MV-4-11 (cell line): Measurements from ENCODE around the gene PIP5K1B.
A peak's percentile ranks its signal among the peaks of the same experiment; 100 is the strongest.

Experiments
- DNase-seq: peaks from one replicate; lab custom pipeline; 2025; lab: John Stamatoyannopoulos, UW

The PIP5K1B gene

DNA sequence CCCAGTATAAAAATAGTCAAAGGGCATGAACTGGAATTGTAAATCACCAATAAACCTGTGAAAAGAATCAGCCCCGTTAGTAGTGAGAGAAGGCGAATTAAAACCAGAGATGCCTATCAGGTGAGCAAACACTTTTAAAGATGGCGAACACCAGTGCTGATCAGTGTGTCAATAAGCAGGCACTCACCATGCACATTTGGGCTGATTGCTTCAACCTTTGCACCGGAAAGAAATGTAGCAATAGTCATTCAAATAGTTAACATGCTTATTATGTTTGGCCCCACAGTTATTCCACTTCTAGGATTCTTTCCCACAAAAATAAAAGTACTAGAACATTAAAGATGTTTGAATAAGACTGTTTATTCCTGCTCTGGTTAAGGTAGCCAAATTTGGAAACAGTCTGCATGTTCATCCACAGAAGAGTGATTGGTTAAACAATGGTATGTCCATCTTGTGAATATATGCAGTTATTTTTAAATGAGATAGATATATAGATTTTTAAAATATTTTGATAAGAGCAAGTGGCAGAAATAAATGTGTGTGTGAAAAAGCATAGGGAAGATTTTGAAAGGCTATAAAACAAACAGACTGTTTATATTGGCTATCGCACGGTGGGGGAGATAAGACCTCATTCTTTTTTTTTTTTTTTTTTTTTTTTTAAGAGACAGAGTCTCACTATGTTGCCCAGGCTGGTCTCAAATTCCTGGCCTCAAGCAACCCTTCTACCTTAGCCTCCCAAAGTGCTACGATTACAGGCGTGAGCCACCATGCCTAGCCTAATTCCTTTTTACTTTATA is 112.2 kb downstream of the PIP5K1B start:
- no peak for DNase-seq

DNA sequence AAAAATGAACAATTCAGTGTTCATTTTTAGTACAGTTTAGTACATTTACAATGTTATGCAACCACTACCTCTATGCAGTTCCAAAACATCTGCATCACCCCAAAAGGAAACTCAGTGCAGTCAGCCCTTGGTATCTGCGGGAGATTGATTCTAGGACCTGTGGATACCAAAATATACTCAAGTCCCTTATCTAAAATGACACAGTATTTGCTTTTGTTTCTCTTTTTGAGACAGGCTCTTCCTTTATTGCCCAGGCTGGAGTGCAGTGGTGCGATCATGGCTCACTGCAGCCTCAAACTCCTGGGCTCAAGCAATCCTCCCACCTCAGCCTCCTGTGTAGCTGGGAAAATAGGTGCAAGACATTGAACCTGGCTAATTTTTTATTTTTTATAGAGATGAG is 114.0 kb downstream of the PIP5K1B start:
- DNase-seq: no peak

DNA sequence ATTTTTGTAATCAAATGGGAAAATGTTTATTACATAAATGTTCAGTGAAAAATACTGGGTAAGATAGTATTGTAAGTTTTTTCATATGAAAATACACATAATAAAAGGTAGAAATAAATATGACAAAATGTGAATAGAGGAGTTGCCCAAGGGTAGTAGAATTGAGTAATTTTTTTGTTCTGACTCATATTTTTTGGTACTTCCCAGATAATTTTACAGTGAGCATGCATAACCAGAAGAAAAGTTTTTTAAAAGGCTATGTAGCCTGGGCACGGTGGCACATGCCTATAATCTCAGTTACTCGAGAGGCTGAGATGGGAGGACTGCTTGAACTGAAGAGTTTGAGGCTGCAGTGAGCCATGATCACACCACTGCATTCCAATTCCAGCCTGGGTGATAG is 116.9 kb downstream of the PIP5K1B start:
- no peak for DNase-seq

DNA sequence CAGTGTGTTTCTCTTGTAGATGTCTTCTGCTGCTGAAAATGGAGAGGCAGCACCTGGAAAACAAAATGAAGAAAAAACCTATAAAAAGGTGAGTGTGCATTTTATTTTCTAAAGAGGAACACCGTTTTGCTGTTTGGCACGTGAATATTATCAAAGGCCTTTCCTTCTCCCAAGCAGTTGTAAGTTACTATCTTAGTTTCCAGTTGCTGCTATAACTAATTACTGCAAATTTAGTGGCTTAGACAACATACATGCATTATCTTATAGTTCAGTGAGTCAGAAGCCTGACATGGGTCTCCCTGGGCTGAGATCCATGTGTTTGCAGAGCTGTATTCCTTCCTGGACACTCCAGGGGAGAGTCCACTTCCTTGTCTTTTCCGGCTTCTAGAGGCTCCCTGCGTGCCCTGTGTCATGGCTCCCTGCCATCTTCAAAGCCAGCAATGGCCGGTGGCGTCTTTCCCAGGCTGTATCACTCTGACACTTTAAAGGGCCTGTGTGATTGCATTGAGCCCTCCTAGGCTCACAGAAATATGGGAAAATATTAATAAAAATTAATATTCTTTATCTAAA is 117.6 kb downstream of the PIP5K1B start:
- DNase-seq: no peak

DNA sequence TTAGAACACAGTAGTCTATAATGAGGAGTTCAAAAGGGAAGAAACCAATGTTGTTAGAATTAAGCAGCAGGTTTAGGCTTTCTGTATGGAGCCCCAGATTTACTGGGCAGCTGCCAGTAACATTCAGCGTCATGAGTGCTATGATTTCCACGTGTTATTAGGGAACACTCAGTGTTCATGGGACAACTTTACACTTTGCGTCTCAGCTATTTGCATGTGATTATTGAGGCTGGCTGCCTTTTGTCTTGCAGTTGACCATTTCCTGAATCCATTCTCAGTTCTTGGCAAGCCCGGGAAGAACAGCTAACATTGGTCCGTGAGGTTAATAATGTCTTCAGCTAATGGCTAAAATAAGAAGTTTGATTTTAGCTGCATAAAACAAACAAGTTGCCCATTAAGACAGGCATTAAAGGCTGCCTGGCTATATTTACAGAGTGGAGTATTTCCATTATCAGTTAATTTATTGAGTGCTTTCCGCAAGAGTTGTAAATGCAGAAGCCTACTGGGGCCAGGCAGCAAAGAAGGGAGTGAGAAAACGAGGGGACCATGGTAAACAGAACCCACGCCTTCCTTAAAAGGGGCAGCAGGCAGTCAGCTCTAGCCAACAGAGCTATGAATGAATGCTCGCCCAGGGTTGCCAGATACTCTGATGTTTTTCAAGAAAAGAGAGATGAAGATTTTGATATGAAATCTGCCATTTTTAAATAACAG is 120.9 kb downstream of the PIP5K1B start:
- no peak for DNase-seq

DNA sequence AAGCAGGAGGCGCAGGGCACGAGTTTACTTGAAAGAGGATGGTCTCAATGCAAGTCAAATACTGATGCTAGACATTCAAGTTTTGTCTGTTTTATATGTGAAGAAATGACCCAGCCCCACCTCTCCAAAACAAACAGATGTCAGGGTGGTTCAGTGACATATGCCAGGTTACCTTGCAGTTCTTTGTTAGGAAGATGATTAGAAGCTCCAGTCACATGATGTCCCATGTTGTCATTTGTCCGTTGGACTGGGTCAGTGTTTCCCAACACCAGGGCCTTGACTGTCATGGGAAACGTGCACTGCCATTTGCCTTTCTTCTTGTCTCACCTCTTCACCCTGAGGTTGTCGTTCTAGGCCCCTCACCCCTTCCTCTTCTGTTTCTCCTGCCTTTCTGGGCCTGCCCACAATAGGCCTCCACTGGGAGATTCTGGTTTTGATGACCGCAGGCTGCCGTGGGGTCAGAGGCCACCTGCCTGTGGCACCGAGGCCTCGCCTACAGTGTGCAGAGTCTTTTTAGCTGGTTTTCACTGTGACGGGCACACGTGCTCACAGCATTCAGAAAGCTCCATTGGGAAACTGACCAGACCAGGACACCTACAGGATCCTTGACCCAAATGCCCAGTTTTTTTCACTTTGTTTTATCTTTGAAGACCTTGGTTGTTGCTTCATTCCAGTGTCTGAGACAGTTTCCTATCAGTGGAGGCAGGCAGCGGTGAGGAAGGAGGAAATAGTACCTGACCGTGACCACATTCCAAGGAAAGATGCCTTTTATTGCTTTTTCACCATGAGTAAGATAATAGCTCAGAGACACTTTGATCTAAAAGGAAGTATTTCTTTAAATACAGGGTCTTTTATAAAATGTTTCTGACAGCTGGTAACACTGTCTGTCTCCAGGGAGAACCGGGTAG is 123.1 kb downstream of the PIP5K1B start:
- DNase-seq: no peak

DNA sequence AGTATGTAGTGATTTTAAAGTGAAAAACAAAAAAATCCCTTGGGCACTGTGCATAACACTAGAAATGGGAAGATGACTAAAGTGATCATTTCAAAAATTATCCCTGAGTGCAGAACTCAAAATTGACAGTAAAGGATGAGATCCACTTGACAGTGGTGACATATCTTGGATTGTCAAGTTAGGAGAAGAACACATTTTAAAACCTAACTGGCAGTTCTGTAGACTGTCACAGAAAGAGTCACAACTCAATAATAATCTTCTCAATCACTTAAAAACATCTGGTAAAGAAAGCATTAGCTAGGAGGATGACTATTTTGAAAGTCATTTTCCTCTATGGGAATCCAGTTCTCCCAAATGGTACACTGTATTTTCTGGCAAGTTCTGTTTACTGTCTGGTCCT is 127.1 kb downstream of the PIP5K1B start:
- DNase-seq: no peak

DNA sequence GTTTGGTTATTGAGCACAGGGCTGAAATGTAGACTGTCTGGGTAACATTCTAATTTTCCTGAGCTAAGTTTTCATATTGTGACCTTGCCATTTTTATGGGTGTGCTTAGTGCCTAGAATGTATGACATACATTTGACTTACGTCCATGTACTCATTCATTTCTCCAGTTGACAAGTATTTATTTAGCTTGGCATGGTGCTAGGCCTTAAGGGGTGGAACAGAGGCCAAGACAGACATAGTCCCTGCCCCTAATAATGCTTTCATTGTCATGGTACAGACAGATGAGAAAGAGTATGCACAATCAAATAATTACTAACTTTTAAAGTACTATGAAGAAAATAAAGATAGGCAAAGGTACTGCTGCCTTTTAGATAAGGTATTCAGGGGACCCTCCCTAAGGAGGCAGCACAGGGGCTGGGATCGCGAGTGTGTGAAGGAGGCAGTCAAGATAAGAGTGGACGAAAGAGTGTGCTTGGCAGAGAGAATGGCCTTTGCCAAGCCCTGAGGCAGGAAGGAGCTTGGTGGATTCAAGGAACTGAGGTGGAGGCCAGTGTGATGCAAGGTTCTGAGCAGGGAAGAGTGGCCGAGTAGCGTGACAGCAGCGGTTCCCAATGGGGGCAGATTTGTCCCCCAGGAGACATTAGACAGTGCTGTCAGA is 128.0 kb downstream of the PIP5K1B start:
- no peak for DNase-seq

DNA sequence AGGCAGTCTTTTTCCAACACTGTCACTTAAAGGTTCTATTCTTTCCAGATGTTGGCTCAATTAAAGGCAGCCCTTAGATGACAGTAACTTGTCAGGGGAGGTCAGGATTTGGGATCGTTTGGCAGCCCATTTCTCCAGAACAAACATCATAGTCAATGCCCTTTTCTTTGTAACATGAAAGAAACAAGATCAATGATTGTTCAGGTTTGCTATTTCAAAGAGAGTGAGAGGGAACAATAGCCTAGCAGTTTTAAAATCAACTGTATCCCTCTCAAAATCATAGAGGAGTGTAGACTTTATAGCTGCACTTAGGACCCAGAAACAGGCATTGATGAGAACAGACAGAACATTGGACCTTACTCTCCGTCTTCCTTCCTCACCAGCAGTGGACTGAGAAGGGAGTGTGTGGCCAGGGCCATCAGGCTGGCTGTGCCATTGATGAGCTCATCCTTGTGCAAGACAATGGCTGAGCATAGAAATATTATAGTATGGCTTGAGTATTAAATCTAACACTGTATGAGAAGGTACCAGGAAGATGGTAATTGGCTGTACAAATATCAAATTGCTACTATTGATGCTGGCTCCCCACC is 130.0 kb downstream of the PIP5K1B start:
- no peak for DNase-seq

DNA sequence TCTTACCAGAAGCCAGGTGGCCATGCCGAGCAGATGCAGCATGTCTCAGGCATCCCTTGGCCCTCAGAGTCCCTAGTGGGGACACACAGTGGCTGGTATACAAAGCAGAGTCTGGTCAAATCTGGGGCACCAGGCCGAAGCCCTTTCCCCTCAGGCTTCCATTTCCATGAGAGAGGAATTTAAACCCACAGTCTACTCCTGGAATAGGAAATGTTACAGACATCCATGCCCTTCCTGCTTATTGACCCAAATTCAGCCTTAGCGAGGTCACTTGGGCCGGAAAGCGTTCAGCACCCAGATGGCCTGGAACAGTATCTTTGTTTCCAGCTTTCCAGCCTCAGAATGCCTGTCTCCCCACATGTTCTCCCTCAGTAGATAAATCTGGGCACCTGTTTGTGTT is 131.7 kb downstream of the PIP5K1B start:
- DNase-seq: no peak

DNA sequence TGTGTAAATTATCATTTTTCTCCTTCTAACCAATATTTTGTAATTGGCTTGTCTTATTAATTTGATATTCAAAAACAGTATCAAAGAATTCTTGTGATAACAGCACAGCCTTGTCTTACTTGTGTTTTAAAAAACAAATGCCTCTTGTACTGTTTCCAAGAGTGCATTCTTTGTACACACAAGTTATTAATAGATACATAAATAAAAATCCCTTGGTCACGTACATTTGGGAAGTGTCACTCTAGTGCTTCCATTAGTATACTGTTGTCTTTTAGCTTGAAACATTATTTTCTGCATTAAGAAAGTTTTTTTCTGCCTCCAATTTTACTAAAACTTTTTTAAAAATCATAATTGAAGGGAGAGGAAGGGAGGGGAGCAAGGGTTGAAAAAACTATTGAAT is 133.2 kb downstream of the PIP5K1B start:
- no peak for DNase-seq

DNA sequence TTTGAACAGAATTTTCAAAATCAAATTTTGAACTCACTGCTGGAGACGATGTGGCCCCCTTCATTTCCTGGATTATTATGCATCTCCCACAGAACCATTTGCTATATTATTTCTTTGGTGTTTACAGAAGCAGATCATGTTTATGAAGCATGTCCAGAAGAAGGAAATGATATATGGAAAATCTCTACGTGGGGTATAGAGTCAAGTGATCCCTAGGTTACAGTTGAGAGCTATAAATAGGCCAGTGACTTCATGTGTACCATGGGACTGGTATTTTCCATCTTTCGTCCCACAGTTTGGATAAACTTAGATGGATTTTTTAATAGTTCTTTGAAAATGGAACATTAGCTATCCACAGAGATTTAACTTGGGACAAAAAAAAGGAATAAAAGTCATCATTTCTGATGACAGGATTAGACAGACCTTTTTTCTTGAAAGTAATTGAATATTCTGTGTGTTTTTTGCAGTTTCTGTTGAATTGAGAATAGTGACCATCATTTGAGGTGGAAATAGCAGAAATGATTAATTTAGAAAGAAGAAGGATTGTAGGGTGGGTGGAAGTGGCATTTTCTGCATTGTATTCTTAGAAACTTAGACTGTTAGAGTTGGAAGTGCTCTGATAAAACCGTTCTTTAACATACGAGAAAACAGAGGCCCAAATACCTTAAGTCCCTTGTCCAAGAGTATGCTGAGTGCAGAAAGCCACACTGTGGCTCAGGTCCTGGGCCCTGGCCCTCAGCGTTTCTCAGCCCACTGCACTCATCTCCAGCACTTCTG is 136.4 kb downstream of the PIP5K1B start:
- no peak for DNase-seq

DNA sequence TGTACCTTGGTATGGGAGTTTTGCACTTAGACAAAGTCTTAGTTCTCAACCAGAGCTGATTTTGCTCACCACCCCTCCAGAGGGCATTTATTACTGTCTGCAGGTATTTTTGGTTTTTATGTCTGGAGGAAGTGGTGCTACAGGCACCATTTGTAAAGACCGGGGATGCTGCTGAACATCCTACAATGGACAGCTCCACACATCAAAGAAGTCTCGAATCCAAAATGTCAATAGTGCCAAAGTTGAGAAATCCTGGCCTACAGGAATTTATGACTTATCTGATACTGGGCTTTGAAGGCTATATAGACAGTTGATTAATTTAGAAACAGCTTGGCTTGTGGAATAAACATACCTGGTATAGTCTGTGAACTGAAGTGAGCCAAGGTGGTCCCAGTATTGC is 137.5 kb downstream of the PIP5K1B start:
- no peak for DNase-seq

DNA sequence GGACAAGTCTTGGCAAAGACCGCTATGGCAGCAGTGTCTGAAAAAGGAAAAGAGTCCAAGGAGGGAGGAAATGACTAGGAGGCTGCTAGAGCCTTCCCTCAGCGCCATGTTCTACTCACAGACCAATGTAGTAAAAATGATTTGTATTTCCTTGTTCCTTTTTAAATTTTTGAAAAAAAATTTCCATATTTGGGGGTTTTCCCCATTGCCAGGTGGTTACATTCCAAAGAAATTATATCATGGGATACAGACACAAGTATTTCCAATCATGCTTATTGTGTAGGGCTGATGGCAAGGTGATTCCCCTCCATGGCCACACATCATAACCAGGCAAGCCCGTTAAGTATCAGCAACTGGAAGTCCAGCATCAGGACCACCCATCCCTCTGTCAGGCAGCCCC is 138.2 kb downstream of the PIP5K1B start:
- no peak for DNase-seq

DNA sequence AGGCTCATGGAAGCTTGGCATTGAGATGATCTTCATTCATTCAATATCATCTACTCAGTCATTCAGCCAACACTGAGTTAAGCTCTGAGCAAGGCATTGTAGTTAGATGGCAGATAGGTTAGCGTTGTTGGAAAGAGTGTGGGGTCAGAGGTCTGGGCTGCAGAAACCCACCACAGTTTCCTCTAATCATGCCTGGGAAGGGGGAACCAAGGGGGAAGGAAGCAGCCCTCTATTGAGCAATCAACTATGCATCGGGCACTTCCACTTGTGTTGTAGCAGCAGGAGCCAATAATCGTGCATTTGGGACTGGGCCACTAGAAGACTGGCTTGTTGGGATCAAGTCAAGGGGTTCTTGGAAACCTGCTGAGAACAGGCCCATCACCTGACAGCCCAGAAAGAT is 139.1 kb downstream of the PIP5K1B start:
- peak; percentile 79 for DNase-seq

DNA sequence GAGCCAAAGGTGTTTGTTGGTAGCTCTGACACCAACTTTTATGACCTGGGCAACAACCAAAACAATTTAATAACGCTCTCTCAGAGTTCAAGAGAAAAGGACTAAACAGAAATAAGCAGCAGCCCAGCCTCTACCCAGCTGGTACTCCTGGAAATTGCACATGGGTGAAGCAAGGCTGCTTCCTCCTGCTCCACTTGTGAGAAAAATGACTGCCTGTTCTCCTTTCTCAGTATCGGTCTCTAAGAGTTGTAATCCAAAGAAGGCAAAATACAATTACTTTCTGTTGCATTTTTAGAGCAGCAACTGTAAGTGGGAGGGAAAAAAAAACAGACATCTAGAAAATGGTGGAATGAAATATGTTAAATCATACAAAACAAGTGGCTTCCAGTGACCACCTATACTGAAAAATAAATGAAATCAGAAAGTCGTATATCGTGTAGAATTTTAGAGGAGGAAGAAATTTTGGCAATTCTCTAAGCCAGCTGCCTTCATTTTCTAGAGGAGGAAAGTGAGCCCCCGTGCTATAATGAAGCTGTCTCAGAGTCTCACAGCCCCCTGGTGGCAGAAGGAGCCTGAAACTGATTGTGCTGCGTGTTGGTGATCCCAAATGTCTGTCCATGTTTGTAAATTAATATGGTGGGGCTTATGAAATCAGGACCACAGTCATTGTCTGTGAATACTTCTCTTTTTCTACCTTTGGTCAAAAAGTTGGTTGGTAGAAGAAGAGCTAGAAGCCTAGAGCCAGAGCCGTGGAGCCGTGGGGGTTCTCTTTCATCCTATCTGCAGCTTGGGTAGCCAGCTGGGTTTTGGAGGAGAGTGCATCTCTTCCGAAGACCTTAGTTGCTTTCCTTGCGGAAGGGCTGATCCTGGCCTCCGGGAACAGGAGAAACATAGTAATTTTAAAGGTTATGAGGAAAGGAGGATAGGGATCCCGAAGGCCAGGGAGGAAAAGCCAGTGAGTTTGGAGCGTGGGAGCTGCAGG is 139.9 kb downstream of the PIP5K1B start:
- DNase-seq: peak; percentile 81

DNA sequence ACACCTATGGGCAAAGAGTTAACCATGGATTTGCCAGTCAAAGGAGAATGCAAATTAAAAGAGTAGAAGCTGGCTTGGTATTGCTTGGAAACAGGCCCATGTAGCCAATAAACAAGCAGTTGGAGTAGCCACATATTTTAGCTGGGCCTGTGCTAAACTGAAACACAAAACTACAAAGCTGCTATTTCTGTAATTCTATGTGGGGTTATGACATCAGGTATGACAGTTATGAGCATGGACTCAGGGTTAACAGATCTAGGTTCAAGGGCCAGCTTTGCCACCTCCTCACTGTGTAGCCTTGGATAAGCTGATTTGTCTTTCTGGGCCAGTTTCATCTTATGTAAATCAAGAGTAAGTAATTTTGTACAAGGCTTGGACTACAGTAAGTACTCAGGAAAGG is 142.7 kb downstream of the PIP5K1B start:
- DNase-seq: no peak

DNA sequence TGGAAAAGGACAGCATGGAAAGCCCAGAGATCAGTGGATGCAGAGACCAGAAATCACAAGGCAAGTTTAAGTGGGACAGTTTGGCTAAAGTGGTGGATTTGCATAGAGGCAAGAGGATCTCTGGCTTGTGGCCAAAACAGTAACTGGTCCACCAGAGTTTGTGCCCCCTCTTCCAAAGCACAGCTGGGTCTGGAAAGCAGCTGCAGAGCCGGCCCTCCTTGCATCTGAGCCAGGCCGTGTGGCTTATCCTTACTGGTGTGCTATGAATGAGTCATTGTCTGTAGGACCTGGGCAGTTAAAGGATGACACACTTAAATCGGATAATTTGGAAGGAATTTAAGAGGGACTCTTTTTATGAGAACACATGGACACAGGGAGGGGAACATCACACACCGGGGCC is 146.6 kb downstream of the PIP5K1B start:
- no peak for DNase-seq

DNA sequence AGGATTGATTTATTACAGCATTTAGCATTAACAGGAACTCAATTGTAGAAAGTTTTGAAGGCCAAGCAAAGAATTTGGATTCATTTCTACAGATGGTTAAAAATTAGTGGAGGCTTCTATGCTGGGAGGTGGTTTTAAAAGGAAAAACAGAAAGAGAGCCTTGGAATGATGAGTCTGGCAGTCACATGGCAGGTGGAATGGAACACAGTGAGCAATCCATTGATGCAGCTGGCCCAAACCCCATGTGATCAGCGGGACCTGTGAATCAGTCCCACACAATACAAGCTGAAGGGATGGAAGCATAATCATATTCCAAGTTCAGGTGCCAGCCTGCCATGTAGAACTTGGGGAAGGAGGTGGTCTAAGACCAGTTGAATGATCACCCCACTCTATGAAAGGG is 147.9 kb downstream of the PIP5K1B start:
- no peak for DNase-seq
